BE2C (cell line): ENCODE data around the gene SLC5A1.

Source experiments
- DNase-seq: peaks from one replicate; pipeline ENCODE4 v3.0.0-alpha.2; 2020
- H3K27me3 ChIP-seq: fragments of 250-450 bp; sonication (Bioruptor Pico); 2 replicates; pipeline ENCODE4 v1.5.1; 2020; ENCODE audit warnings: mild to moderate bottlenecking
- H3K36me3 ChIP-seq: fragments of 250-450 bp; sonication (Bioruptor Pico); 2 replicates; pipeline ENCODE4 v1.5.1; 2020; ENCODE audit warnings: mild to moderate bottlenecking
- H3K4me1 ChIP-seq: fragments of 250-450 bp; sonication (Bioruptor Pico); 2 replicates; pipeline ENCODE4 v1.5.1; 2020
- H3K4me3 ChIP-seq: 2 replicates; pipeline ENCODE4 v1.5.1; 2011; ENCODE audit warnings: low read depth, low read length
- H3K9me3 ChIP-seq: fragments of 250-450 bp; sonication (Bioruptor Pico); 2 replicates; pipeline ENCODE4 v1.5.1; 2020
- TF ChIP-seq, protein P1 (sequence below): IDR thresholded peaks from 2 replicates; pipeline ENCODE4 v1.5.1; 2012; ENCODE audit warnings: mild to moderate bottlenecking, low read depth, low read length

Gene SLC5A1

DNA sequence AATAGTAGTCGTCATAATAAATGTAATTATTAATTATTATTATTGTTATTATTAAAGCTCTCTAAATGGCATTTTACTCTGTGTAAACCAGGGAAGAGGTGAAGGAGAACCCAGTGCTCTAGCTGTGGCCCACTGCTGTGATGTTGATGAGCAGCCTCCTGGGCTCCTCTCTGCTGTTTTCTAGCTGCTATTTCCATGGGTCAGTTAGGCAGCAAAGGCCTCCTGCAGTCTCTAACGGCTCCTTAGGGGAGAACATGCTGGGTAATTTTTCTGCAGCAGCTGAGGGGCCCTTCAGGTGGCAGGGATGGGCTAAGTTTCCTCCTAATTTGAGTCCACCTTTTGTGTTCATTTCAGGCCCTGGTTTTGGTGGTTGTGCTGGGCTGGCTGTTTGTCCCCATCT is 24.6 kb downstream of the SLC5A1 start:
- Histone ChIP-seq H3K4me3 (no peak overlapping the region), H3K27me3 (no peaks in the 10 kb centered on the region; the same call in 1 of the 2 replicates), H3K9me3 (no peaks in the 10 kb centered on the region), H3K4me1 (no peaks in the 10 kb centered on the region), H3K36me3 (no peaks in the 10 kb centered on the region)
- DNase-seq: no peak
- TF ChIP-seq, protein P1, sequence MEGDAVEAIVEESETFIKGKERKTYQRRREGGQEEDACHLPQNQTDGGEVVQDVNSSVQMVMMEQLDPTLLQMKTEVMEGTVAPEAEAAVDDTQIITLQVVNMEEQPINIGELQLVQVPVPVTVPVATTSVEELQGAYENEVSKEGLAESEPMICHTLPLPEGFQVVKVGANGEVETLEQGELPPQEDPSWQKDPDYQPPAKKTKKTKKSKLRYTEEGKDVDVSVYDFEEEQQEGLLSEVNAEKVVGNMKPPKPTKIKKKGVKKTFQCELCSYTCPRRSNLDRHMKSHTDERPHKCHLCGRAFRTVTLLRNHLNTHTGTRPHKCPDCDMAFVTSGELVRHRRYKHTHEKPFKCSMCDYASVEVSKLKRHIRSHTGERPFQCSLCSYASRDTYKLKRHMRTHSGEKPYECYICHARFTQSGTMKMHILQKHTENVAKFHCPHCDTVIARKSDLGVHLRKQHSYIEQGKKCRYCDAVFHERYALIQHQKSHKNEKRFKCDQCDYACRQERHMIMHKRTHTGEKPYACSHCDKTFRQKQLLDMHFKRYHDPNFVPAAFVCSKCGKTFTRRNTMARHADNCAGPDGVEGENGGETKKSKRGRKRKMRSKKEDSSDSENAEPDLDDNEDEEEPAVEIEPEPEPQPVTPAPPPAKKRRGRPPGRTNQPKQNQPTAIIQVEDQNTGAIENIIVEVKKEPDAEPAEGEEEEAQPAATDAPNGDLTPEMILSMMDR: no peak

DNA sequence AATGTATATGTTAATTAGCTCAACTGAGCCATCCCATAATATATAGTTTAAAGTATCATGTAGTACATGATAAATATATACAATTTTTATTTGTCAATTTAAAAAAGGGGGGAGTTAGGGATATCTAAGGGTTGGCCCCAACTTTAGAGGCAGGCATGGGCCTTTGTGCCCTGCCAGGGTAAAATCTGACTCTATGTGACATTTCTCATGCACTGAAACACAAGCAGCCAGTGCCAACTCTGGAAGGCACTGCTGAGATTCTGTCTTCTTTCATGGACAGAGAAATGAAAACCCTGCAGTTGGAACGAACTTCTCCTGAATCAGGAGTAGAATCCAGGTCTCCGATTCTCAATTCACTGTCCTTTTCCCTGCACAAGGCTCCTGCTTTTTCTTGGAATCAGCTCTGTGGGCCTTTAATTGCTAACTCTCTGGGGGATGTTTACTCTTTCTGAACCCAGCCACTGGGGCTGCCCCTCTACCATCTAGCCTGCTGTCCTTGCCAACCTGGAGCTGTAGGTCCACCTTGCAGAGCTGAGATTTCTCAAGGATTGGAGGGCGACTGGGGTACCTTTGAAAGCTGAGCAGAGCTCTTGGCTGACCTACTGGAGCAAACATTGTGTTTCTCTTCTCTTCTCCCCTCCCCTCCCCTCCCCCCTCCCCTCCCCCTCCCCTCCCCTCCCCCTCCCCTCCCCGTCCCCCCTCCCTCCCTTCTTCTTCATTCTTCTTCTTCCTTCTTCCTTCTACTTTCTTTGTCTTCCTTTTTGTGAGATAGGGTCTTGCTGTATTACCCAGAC is 26.7 kb downstream of the SLC5A1 start:
- no peak overlapping the region for H3K4me3 ChIP-seq
- TF ChIP-seq, protein P1: no peak
- DNase-seq: no peak

DNA sequence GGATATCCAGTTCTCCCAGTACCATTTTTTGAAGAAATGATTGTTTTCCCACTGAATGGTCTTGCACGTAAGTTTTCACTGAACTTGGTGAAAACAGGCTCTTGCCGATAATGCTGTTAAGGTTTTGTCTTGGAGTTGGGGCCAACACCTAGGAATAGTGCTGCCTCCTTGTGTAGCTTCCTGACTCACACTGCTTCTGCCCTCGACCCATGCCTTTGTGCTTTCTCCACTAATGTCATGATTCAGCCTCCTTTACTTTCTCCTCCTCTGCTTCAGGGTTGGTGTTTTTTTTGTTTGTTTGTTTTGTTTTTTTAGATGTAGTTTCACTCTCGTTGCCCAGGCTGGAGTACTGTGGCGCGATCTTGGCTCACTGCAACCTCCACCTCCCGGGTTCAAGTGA is 30.2 kb downstream of the SLC5A1 start:
- H3K27me3 ChIP-seq: peaks cover 15% of the 10 kb centered on the region
- no peaks in the 10 kb centered on the region for H3K4me1 ChIP-seq
- no peak for DNase-seq
- H3K4me3 ChIP-seq: no peak overlapping the region
- H3K36me3 ChIP-seq: no peaks in the 10 kb centered on the region
- TF ChIP-seq, protein P1: no peak
- no peaks in the 10 kb centered on the region for H3K9me3 ChIP-seq

More for the DNA sequence above, 26.7 kb downstream of the SLC5A1 start:
- Histone ChIP-seq H3K36me3 (no peaks in the 10 kb centered on the region), H3K27me3 (no peaks in the 10 kb centered on the region; the same call in 1 of the 2 replicates), H3K9me3 (no peaks in the 10 kb centered on the region), H3K4me1 (no peaks in the 10 kb centered on the region)

DNA sequence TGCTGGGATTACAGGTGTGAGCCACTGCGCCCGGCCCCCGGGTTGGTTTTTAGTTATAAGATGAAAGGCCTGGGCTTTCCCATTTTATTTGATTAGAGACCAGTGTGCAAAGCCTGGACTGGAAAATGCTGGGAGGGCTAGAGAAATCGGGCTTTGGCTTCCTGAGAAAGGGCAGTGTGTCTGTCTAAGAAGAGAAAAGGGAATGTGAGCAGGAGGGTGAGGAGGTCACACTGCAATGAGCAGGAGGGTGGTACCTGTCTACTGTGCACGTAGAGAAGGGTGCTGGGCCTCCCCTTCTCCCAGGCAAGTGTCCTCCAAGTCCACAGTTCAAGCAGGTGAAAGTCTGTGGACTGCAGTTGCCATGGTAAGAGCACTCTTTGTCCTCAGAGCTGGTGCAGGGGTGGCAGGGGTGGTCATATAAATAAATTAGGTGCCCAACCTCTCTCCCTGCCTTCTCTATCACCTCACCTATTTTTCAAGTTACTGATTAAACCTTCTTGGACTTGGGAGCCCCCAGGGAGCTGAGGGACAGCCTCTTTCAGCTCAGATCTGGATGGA is 30.8 kb downstream of the SLC5A1 start:
- Histone ChIP-seq H3K4me1 (no peaks in the 10 kb centered on the region), H3K36me3 (no peaks in the 10 kb centered on the region), H3K27me3 (peaks cover 15% of the 10 kb centered on the region), H3K4me3 (no peak overlapping the region), H3K9me3 (no peaks in the 10 kb centered on the region)
- TF ChIP-seq, protein P1: no peak
- DNase-seq: no peak

DNA sequence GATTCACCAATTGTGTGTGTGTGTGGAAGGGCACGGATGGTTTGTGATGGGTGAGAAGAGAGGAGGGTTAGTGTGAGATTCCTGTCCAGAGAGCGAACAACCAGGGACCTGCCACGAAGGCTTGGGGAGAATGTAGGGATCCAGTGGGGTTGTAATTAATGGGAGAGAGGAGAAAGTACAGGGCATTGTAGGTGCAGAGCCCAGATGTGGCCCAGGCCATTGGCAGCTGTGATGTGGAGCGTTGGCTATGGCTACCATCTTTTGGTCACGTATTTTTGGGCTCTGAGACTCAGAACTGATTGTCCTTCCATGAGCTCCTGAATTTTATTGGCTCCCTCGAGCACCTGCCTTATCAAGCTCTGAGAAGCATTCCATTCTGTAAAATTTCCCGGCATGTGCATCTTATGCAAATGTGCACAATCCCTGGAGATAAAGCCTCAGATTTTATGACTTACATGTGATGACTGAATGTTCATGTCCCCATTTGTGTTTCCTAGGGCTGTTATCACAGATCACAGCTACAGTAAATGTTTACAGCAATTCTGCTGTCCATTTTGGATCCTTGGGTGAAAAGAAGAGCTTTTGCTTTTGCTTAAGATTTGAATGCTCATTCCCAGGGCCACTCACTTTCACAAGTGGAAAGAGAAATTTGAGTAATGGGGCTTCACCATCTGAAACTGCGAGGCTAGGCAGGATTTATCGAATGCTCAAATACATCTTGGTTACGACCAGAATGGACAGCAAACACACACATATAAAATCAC is 33.1 kb downstream of the SLC5A1 start:
- Histone ChIP-seq H3K4me1 (no peaks in the 10 kb centered on the region), H3K4me3 (no peak overlapping the region), H3K36me3 (no peaks in the 10 kb centered on the region), H3K27me3 (peaks cover 15% of the 10 kb centered on the region), H3K9me3 (no peaks in the 10 kb centered on the region)
- DNase-seq: no peak
- TF ChIP-seq, protein P1: no peak
